Sigmoid colon (tissue), 4 donors: ENCODE data around the gene ZNF518B.

Experiments
- EP300 ChIP-seq, 4 donors: sonication (generic); formaldehyde crosslinking; IDR thresholded peaks; one replicate each; pipeline ENCODE4 v1.6.1; 2017; ENCODE audit warnings: antibody characterized with exemption in 4 of 4
- POLR2A ChIP-seq, 2 donors: fragments of 450-650 bp; IDR thresholded peaks; one replicate each; pipeline ENCODE4 v1.6.1; 2016; ENCODE audit warnings: antibody characterized with exemption in 2 of 2, mild to moderate bottlenecking in 2 of 2, moderate library complexity in 2 of 2
- TF ChIP-seq, protein P1 (sequence below), 4 experiments: fragments of 450-650 bp in 3 of 4; fragments of 200-600 bp in 1 of 4; IDR thresholded peaks; one replicate each; pipeline ENCODE4 v1.5.1; 2016 to 2019; ENCODE audit warnings: antibody characterized with exemption in 4 of 4, mild to moderate bottlenecking in 3 of 4, moderate library complexity in 2 of 4

DNA sequence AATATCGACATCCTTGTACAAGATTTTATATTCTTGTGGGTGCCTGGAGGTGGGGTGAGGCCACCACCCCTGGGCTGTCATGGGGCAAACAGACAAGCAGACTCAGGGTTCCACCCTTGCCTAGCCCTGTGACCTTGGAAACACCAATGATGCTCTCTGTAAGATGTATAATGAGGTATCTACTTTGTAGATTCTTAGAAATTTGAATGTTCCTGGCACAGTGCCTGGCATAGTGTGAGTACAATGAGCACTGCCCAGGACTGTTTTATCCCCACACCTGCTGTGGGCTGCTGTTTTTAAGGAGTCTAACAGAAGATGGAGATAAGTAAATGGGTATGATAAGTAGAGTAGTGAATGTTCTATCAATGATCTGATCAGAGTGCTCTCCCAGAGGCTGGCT lies 3.1 kb downstream of the ZNF518B start:
- TF ChIP-seq, protein P1, sequence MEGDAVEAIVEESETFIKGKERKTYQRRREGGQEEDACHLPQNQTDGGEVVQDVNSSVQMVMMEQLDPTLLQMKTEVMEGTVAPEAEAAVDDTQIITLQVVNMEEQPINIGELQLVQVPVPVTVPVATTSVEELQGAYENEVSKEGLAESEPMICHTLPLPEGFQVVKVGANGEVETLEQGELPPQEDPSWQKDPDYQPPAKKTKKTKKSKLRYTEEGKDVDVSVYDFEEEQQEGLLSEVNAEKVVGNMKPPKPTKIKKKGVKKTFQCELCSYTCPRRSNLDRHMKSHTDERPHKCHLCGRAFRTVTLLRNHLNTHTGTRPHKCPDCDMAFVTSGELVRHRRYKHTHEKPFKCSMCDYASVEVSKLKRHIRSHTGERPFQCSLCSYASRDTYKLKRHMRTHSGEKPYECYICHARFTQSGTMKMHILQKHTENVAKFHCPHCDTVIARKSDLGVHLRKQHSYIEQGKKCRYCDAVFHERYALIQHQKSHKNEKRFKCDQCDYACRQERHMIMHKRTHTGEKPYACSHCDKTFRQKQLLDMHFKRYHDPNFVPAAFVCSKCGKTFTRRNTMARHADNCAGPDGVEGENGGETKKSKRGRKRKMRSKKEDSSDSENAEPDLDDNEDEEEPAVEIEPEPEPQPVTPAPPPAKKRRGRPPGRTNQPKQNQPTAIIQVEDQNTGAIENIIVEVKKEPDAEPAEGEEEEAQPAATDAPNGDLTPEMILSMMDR (IDR thresholded peaks at IDR 0.05): no peak
- no peak for TF ChIP-seq EP300 (IDR thresholded peaks at IDR 0.05)
- TF ChIP-seq POLR2A (IDR thresholded peaks at IDR 0.05): no peak
